HL-60/S4 (cell line): Measurements from ENCODE around the gene TLR6.
"Not testable (repeated sequence)": the region's sequence is repeated elsewhere in the genome, so short reads cannot be mapped to it uniquely, and the experiment has no call there.

Experiments
- in situ Hi-C: fragments of 300-500 bp; cut with MboI; formaldehyde crosslinking; loops from 2 replicates; pipeline ENCODE4 v1.14.3; 2022; ENCODE audit warnings: low sequenced_read_pairs

Gene TLR6

DNA sequence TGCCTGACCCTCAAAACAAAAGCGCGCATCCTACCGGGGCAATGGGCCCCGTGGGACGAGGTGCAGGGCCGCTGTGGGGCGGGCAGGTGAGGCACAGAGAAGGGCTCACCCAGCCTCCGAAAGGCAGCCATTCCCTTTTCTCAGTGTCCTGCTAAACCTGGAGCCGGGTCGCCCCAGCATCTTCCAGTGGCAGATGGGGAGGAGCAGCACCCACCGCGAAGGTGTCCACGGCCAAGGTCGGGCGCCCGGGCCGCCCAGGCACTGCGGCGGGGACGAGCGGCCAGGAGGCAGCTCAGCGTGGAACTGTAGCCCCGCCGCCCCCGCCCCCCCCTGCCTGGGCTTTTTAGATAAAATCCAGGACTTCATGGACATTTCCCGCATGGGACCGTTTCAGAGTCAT is 32.9 kb downstream of the TLR6 start:
- in situ Hi-C loops = no loop called here

- in situ Hi-C loops = no loop called here
Observed at GRCh38 chr4:38822748-38823303, 33.8 kb downstream of the TLR6 start.

DNA sequence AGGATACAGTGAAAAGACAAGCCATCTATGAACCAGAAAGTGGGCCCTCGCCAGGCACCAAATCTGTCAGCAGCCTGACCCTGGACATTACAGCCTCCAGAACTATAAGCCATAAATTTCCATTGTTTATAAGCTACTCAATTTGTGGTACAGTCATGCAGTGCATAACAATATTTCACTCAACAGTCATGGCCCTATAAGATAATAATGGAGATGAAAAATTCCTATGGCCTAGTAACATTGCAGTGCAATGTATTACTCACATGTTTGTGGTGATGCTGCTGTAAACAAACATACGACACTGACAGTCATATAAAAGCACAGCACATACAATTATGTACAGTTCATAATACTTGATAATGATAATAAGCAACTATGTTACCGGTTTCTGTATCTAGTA is 34.9 kb downstream of the TLR6 start:
- in situ Hi-C loops = no loop called here

GRCh38 chr4:38820329-38821061 is 36.1 kb downstream of the TLR6 start:
- in situ Hi-C loops = no loop called here

GRCh38 chr4:38819569-38819968 is 37.0 kb downstream of the TLR6 start:
- in situ Hi-C loops = no loop called here

DNA sequence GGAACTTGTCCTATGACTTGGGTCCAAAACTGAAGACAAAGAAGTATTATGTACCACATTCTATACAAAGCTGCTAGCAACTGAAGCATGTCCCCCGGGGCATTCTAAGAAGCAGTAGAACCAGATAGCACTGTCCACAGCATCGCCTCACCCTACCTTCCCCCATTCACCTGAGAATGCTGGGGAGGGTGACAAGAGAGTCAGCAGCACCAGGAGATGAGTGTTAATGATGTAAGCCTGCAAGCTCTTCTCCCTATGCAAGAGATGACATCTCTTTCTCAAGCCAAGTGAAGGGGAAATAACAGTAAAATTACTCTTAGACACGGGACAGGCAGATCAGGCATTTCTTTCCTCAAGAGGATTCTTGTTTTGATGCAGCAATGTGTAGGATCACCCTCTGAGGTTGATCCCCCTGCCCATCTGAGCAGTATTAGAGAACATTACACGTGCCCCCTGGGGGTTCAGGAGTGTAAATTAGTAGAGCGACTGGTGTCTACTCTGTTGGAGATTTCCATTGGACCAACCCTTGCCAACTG is 38.1 kb downstream of the TLR6 start:
- in situ Hi-C loops = no loop called here

DNA sequence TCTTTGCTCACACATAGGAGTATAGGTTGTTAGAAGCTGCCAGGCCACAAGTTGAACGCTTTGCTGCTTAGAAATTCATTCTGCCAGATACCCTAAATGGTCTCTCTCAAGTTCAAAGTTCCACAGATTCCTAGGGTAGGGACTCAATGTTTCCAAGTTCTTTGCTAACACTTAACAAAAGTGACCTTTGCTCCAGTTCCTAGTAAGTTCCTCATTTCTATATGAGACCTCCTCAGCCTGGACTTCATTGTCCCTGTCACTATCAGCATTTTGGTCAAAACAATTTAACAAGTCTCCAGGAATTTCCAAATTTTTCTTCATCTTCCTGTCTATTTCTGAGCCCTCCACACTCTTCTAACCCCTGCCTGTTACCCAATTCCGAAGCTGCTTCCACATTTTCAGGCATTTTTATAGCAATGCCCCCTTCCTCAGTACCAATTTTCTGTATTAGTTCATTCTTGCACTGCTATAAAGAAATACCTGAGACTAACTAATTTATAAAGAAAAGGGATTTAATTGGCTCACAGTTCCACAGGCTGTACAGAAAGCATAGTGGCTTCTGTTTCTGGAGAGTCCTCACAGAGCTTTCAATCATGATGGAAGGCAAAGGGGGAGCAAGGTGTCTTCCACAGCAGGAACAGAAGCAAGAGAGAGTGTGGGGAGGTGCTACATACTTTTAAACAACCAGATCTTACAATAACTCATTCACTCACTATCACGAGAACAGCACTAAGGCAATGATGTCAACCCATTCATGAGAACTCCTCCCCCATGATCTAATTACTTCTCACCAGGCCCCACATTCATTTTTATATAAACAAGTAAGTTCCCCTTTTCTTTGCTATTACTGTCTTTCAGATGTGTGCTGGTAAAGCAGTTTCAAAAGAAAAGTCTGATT is 40.5 kb downstream of the TLR6 start:
- in situ Hi-C loops = no loop called here

DNA sequence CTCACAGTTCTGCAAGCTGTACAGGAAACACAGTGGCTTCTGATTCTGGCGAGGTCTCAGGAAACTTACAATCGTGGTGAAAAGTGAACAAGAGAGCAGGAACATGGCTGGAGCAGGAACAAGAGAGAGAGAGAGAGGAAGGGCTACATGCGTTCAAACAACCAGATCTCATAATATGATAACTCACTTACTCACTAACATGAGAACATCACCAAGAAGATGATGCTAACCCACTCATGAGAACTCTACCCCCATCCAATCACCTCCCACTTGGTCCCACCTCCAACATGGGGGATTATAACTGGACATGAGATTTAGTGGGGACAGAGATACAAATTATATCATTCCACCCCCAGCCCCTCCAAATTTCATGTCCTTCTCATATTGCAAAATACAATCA is 42.2 kb downstream of the TLR6 start:
- in situ Hi-C loops = no loop called here

- in situ Hi-C loops = no loop called here
Observed at GRCh38 chr4:38811297-38811696, 45.3 kb downstream of the TLR6 start.

- in situ Hi-C loops = not testable (repeated sequence)
Observed at GRCh38 chr4:38807462-38807861, 49.2 kb downstream of the TLR6 start.

DNA sequence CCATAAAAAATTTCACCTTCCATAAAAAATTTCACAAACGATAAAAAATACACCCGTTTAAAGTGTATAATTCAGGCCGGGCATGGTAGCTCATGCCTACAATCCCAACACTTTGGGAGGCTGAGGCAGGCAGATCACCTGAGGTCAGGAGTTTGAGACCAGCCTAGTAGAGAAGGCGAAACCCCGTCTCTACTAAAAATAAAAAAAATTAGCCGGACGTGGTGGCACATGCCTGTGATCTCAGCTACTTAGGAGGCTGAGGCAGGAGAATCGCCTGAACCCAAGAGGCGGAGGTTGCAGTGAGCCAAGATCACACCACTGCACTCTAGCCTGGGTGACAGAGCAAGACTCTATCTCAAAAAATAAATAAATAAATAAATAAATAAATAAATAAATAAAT is 50.4 kb downstream of the TLR6 start:
- in situ Hi-C loops = not testable (repeated sequence)

DNA sequence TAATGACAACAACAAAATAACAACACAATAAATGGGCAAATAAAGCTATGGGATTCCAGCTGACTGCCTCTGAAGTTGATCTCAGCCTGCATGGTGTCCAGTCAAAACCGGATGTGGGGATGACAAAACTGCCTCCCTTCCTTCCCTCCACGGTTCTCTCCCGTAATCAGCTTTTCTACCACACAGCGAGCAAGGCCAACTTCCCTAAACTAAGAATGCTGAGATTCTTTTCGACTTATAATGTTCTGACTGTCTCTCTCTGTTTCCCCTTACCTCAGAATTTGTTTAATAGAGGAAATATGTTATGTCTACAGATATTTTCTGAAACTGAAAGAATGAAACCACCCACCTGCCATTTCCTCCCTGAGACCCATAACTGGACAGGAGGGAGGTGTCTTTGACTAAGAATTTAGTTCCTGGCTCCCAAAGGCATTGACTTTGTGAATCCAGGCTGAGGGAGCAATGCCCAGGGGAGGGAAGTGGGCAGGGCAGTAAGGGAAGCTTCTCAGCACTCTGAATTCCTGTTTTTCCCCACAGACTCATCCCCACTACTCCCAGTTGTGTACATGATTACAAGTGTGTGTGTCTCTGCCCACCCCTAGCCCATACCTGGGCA is 51.0 kb downstream of the TLR6 start:
- in situ Hi-C loops = no loop called here

GRCh38 chr4:38804654-38805295 is 51.8 kb downstream of the TLR6 start, which contains the start of gene TLR1:
Gene TLR1 (minus strand): TSS chr4:38804791. CDS start chr4:38798831, 5,960 bp downstream.
- in situ Hi-C loops = no loop called here

DNA sequence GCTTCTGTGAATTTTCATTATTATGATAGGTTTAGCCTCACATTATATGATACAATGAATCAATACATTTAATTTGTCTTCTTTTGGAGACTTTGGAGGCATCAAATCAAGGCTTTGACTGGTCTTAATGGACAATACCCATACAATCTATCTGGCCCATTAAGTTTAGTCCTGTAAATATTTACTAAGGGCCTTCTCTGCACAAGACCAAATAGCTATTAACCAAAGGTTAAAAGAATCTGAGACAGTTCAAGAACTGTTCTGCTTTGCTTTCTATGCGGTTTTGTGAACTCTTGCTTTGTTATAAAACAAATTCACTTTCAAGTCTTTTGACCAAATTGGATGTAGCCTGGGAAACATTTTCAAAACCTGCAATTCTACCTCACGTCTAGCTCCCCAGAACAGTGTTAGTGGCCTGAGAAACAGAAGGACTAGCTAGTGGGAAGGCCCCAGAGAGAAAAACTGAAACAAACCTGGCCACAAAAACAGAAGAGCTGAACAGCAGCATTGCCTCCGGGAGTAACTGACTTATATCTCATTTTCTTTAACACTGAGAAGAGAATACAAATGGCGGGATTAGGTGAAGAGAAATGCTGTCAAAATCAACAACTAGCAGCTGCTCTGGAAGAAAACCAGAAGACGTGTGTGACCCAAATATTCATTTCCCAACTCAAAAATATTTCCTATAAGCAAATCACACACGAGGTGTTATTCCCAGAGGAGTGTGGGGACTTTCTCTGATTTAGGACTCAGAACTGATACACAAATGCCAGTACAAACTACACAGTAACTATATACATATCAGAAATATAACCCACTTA is 52.6 kb downstream of the TLR6 start:
- in situ Hi-C loops = no loop called here

DNA sequence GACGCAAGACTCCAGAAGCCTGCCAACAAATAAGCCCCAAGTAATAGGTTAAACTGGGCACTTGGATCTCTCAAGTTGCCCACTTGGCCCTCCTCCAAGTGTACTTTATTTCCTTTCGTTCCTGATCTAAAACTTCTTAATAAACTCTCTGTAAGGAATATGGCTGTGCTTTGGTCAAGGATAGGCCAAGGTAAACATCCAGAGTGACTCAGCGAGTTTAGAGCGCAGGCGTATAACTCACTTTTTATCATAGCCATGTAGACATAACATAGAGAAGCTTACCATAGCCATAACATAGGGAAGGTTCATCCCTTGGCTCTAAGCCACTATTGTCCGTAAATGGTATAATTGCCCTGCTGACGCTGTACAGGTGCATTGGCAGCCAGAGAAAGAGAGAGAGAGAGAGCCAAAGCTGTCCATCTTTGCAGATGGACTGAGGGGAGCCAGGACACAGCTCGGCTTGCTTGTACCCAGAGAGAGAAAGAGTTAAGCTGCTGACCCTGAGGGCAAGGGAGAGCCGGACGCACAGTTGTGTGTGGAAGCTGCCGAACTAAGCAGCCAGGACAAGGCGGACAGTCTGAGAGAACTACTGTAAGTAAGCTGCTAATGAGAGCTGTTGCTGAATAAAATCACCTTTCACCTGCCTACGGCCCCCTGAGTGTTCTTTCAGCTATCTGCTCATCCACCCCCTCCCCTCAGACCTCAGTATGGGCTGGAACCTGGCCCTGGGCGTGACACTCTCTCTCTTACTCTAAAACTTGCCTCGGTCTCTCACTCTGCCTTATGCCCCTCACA is 53.9 kb downstream of the TLR6 start:
- in situ Hi-C loops = no loop called here

DNA sequence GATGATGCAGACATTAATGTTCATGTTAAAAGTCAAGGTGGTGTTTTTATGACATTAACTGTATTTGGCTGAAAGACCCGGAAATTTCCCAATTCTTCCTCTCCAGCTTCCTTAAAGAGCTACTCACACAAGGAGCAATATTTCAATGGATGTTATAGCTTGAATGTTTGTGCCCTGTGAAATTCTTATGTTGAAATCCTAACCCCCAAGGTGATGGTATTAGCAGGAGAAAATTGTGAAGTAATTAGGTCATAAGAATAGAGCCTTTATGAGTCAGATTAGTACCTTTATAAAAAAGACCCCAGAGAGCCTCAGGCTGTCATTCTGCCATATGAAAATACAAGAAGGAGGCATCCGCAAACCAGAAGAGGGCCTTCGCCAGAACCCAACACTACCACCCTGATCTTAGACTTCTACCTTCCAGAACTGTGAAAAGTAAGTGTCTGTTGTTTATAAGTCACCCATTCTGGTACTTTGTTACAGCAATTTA is 55.6 kb downstream of the TLR6 start:
- in situ Hi-C loops = no loop called here

- in situ Hi-C loops = no loop called here
Observed at GRCh38 chr4:38800366-38800765, 56.3 kb downstream of the TLR6 start.

DNA sequence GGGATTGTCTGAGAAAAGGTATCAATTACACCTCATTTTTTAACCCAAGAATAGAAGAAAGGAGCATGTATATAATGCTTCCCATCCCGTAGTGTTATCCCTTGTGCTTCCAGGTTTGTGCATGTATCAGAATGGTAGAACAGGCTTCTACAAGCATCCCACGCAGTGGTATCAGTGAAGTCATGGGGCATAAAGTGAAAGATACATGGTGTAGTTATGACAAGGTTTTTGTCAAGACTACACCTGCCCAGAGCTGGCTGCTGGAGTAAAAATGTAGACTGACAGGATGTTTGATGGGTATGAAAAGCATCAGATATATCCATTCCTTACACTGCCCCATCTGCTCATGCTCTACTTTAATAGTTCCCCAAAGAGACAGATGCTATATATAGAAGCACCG is 61.5 kb downstream of the TLR6 start:
- in situ Hi-C loops = no loop called here

DNA sequence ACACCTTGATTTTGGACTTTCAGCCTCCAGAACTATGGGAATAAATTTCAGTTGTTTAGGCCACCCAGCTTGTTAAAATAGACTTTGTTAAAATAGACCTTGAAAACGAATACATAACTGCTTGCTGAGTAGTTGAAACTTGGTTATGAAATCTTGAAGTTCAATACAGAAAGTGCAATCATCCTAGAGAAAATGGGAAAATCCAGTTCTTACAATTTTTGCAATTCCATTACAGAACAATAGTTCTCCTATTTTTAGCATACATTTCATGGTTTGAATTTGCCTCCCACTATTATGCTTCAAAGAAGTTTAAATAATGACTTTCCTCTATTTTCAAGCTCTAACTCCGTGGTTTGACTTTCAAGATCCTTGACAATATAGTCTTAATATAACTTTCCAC is 62.6 kb downstream of the TLR6 start:
- in situ Hi-C loops = no loop called here
